VCaP (cell line): ENCODE data around the gene ERAS.

Experiments
- H3K27ac ChIP-seq: fragments of 450-650 bp; 2 replicates; pipeline ENCODE4 v1.5.1; 2017
- CTCF ChIP-seq: fragments of 450-650 bp; conservative IDR thresholded peaks from 2 replicates; pipeline ENCODE4 v1.5.1; 2017; ENCODE audit warnings: mild to moderate bottlenecking, moderate library complexity

The ERAS gene

GRCh38 chrX:48800574-48801279, 25.6 kb upstream of the ERAS start:
- peak overlapping the region; percentile 67 for H3K27ac ChIP-seq

GRCh38 chrX:48801280-48802088, 24.8 kb upstream of the ERAS start, which contains the start of gene HDAC6:
HDAC6 (plus strand) TSS chrX:48802067; CDS start chrX:48802693, 626 bp downstream.
- no peak for TF ChIP-seq CTCF
- H3K27ac ChIP-seq: peak within 1 kb of the TSS; percentile 67

More at GRCh38 chrX:48800574-48801279, 25.6 kb upstream of the ERAS start:
- no peak for TF ChIP-seq CTCF

- TF ChIP-seq CTCF: no peak
- H3K27ac ChIP-seq: peak overlapping the region; percentile 59
These were observed 24.0 kb upstream of the ERAS start for GRCh38 chrX:48802089-48802904.

GRCh38 chrX:48802905-48803200, 23.5 kb upstream of the ERAS start:
- no peak for TF ChIP-seq CTCF
- peak overlapping the region; percentile 59 for H3K27ac ChIP-seq

GRCh38 chrX:48806081-48806480, 20.2 kb upstream of the ERAS start:
- no peak for TF ChIP-seq CTCF

GRCh38 chrX:48813644-48814043, 12.7 kb upstream of the ERAS start:
- H3K27ac ChIP-seq: no peak overlapping the region
- no peak for TF ChIP-seq CTCF

More at GRCh38 chrX:48806081-48806480, 20.2 kb upstream of the ERAS start:
- no peak overlapping the region for H3K27ac ChIP-seq

- no peak for TF ChIP-seq CTCF
- no peak overlapping the region for H3K27ac ChIP-seq
These were observed 11.6 kb upstream of the ERAS start for GRCh38 chrX:48814722-48815121.
